ENCODE results near the gene HOXB3.

The HOXB3 gene

DNA sequence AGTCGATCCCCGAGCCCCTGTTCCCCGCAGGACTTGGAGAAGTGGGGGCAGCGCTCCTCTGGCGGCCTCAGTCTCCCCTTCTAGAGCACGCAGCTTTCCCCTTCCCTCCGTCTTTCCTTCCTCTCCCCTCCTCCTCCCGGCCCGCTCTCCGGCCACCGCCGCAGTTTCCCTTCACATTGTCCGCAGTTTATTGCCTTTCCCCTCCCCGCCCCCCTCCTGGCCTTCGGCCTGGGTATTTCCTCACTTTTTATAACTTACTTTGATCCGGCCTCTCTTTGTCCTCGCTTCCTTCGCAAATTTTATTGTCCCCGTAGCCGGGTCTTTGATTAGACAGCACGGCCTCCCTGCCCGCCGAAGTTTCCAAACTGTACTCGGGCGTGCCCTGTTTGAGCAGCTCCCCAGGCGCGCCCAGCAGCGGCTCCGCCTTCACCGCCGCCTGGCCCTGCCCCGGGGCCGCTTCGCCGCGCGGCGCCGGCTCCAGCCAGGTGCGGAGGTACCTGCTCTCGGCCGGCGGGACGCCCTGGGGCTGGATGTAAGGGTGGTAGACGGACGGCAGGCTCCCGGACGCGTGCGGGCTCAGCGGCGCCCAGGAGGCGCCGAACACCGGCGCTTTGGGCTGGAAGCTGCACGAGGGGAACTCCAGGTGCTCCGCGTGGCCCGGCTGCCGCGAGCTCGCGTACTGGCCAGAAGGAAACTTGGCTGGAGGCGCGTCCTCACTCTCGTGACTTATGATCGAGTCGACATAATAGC, 35.6 kb upstream of the HOXB3 start:
- no peak for DNase-seq (ENCODE audit: low read depth)

DNA sequence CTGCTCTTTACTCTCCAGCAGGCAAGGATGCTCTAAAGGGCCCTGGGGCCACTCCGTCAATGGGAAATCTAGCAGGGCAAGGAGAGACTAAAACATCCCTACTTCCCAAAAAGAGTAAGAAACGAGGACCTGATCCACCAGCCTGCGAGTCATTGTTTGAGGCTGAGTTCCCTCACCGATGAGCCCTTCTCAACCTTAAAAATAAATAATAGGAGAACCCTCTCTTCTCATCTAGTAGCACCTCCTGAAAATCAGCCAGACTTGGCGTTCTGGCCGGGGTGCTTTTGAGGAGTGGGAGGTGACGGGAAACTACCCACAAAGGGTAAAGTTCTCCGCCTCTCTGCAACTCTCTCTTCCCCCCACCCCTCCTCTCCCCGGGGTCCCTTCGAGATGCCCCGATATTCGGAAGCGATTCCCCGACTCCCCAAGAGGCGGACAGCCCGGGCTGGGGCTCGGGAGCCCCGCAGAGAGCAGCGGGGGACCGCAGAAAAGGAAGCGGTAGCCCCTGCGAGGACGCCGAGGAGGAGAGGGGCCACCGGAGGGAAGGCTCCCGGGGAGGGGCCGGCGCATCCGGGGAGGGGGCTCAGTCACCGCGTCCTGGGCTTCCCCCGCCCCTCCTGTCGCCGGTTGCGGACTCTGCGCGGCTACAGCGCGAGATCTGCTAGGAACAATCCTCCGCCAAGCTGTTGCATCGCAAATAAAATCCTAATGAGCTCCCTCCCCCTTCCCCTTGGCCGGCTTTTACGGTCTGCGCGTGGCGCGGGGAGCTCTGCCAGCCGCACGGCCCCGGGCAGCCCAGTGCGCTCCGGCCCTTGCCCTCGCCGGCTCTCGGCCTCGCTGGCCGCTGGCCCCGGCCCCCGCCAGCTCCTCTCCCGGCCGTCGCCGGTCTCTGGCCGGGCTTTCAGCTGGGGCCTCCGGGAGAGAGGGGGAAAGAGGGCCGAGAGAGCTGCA, 34.8 kb upstream of the HOXB3 start:
- DNase-seq (ENCODE audit: low read depth): no peak

DNA sequence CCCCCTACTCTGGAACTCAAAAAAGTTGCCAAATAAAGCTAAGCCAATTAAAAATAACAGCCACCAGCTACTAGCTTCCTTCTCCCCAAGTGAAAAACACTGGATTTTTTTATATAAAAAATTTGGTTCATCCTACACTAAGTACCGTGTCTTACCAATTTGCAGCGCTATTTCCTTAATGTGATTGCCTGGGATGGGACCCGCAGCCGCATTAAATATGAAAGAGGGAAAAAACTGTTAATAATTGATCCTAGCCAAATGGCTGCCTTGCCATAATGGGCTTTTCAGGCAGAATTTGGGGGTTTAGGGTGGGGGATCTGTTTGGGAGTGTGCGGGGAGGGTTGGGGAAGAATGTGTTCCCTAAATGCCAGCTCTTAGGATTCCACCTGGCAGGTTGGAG, 34.1 kb upstream of the HOXB3 start:
- no peak for DNase-seq (ENCODE audit: low read depth)

DNA sequence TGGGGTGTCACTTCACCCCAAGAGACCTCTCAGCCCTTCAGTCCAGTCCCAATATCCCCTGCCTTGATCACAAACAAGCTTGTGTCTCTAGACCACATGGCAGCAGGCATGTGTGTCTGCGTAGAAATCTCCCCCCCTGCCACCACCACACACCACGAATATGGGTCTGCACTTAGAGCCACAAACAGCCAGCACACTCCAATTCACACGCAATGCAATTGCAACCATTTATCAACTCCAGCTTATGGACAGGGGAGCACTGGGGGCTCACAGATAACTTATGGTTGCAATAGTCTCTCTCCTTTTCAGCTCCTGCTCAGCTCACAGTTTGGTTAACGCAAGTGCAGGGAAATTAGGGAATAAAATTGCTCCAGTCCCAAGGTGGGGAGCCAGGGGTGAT, 33.5 kb upstream of the HOXB3 start:
- DNase-seq (ENCODE audit: low read depth): no peak

DNA sequence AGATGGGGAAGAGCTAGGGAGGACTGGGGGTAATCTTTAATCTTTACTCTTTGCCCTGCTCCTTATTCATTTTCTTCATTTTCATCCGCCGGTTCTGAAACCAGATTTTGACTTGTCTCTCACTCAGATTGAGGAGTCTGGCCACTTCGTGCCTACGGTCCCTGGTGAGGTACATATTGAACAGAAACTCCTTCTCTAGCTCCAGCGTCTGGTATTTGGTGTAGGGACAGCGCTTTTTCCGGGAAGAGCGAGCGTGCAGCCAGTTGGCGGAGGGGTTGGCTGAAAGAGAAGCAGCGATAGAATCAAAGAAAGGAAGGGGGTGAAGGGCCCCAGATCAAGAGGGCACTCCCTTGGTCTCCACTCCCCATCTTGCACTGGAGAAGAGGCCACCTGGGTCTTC, 32.8 kb upstream of the HOXB3 start:
- no peak for DNase-seq (ENCODE audit: low read depth)

DNA sequence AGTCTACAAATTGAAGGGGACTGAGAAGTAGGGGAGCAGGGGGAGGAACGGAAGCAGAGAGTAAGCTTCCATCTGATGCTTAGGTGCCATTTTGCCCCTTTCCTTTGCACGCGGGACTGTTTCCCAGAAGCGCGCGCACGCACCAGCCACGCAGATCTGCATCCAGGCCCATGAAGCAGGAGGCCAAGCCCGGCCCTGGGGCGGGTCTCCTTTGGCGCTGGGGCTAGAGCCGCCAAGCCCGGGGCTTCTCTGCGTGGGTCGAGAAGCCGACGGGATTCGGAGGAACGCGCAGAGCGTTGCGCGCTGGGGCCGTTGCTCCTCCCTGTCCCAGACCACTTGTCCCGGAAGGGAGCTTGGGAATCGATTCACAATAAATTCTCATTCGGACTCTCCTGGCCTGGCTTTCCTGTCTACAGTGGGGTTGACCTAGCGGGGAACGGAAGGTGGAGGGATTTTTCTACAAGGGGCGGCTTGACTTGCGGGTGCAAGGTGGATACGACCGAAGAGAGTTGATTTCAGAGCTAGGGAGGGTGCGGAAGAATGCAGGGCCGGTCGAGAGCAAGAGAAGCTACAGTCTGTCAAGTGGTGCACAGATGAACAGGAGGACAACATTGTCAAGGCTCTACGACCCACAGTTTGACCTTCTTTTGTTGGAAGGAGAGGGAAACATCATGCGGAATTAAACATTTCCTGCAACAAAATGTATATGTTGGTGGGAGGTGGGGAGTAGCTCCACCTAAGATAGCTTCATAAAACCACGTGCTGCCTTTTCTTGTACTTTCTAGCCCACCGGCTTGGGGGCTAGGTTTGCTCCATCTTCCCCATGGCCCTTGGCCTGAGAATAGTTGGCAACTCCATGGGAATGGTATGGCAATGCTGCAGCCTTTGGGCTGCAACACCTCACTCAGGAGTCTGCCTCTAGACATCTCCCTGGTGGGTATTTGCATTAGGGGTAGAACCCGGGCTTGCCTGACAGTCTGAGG, 31.7 kb upstream of the HOXB3 start:
- DNase-seq (ENCODE audit: low read depth): no peak

DNA sequence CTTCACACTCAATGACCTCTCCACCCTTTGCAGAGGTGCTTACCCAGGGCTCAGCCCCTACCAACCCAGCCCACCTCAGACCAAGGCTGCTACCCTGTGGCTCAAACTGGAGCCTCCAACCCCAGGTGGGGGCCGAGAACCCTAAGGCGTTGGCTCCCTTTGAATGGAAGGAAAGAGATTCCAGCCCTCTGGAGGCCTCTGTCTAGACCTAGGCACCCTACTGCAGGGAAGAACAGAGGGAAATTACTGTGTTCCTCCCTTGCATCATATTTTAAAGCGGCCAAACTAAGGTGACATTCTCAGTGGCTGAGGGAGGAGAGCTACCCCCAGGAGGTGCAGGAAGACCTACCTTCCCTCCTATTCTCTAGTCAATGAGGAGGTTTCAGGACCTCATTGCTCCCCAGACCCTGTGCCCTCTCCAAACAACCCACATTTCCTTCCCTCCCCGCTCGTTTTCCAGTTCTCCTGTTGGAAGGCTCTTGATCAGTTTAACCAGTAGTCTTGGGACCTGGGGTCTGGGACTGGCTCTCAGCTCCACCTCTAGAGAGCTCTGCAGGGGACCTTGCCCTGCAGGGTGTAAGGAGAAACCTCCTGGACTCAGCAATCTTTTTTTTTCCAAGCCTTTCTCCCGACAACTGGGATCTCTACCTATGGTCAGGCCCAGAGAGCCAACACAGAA, 30.6 kb upstream of the HOXB3 start:
- DNase-seq (ENCODE audit: low read depth): no peak

DNA sequence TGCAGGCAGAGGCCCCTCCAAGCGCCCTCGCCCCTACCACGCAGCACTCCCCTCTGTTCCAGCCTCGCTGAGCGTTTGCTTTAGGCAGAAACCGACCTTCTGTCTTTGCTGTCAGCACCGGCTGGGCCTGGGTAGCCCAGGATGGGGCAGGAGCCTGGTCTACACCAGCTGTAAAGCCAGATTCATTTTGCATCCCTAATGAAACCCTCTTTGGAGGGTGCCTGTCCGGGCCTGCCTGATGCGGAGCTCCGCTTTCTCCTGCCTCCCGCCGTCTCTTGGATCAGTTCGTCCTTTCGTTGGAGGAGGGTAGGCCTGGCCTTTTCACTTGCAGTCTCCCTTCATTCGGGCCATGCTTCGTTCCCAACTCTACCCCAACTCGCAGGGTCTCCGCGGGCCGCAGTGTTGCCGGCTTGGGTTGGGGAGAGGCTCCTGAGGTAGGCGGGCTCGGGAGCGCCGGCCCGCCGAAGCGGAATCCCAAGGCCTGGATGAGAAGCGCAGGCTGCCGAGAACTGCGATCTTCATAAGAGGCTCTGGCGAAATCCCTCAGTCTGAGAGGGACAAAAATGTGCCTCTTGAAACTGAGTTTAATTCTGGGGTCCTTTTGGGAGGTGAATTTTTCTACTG, 29.9 kb upstream of the HOXB3 start:
- DNase-seq (ENCODE audit: low read depth): no peak

DNA sequence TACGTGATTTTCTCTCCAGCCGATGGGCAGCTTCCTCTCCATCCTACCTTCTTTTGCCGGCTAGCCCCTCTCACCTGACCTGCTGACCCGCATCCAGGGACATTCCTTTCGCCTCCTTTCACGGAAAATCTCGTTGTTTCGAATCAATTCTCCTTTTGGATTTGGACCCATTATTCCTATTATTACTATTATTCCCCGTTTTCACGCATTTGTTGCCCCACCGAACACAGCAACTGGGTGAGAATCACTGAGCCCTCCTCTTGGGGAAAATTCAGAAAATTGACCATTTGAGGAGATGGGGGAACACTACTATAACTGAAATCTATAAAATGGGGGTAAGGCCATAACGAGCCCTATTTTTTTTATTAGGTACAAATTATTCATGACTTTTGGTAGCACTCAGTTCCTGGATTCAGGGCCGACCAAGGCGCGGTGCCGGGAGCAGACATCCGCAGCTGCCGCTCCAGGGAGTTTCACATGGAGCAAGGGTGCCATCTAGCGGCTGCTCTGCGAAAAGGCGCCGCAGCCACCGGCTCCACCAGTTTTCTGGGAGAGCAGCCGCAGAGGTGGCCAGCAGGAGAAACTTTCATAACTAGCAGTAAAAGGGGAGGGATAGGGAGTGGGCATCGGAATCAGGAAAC, 28.3 kb upstream of the HOXB3 start:
- DNase-seq (ENCODE audit: low read depth): peak; percentile 82

DNA sequence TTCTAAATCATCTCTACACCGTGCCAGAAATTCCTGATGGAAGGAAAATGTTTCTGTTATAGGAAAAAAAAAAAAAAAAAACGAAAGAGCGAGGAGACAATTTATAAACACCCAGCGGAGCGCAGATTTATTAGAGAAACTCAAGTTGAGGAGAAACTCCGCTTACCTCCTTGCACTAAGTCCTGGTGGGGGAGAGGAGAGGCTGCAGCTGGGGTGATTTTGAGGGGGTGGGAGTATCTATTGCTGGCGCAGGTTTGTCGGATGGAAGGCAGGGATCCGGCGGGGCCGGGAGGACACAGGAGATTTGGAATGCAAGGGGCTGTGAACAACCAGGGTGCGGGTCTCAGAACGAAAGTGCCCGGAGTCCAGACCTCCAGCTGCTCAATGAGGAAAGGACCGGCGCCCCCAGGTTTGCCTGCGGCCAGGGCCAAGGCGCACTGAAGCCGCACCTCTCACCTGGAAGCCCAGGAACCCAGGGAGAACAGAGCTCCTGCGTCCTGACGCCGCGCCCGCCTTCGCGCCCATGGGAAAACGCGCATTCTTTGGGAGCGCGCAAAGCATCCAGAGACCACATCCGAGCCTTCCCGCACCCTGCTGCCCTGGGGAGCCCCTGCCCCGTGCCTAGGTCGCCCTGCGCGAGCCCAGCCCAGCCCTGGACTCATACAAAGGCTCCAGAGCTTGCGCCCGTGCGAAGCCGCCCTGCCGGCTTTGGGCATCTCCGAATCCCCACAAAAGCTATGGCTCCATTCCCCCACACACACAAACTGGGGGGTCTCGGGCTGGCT, 27.6 kb upstream of the HOXB3 start:
- DNase-seq (ENCODE audit: low read depth): no peak

DNA sequence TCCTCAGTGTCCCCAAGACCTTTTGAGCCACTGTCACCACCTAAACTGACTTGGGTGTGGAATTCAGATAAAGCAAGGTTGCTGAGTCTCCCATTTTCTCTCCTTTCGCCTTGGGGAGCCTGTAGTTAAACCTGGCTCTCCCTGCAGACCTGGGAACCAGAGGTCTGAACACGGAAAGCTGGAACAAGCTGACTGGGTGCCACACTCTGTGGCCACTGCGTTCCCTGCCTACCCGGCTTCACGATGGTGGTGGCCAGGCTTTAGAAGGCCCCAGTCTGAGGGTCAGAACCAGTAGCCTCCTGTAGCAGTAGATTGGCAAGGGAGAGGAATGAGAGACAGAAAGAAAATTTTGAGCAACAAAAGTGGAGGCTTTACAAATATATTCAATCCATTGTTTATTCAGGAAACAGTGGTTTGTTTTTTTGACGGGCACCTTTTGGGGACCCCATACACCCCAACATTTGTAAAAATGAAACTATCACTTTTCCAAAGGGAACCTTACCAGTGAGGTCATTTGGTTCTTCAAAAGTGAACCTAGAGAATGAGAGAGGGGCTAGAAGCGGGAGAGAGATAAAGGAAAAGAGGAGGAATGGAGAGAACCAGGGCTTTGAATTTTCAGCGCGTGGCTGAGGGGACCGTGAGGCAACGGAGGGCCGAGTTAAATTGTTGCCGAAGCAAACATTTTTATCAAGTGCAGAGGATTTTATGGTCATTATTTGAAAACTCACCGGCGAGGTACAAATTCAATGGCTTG, 26.9 kb upstream of the HOXB3 start:
- no peak for DNase-seq (ENCODE audit: low read depth)

DNA sequence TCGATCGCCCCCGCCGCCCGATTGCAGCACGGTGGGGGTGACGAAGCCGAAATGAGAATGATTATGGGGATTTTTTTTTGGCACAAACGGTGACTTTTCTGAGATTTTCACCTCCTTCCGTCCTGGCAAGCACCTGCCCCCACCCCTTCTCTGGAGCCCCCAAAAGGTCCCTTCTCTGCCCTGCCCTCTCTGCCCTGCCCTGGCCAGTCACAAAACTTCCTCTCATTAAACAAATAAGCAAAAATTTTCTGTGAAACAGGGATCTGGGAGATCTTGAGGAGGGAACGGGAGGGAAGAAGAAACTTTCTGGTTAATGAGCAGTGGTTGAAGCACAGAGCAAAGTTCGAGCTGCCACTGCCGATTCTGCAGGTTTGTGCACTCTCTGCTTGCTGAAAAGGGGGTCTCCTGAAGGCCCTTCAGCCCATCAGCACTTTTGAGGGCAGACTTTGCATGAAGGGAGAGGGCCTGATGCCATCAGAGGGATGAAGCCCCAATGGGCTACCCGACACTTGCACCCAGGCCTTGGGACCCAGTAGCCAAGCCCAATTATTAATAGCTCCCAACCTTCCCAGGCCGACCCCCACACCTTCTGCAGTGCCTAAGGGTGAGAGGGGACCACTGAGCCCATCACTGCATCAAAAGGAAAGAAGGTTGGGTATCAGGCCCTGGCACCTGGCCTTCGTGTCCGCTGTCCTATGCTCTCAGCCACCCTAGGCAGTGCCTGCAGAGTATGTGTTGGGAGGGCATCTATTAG, 26.1 kb upstream of the HOXB3 start:
- no peak for DNase-seq (ENCODE audit: low read depth)

DNA sequence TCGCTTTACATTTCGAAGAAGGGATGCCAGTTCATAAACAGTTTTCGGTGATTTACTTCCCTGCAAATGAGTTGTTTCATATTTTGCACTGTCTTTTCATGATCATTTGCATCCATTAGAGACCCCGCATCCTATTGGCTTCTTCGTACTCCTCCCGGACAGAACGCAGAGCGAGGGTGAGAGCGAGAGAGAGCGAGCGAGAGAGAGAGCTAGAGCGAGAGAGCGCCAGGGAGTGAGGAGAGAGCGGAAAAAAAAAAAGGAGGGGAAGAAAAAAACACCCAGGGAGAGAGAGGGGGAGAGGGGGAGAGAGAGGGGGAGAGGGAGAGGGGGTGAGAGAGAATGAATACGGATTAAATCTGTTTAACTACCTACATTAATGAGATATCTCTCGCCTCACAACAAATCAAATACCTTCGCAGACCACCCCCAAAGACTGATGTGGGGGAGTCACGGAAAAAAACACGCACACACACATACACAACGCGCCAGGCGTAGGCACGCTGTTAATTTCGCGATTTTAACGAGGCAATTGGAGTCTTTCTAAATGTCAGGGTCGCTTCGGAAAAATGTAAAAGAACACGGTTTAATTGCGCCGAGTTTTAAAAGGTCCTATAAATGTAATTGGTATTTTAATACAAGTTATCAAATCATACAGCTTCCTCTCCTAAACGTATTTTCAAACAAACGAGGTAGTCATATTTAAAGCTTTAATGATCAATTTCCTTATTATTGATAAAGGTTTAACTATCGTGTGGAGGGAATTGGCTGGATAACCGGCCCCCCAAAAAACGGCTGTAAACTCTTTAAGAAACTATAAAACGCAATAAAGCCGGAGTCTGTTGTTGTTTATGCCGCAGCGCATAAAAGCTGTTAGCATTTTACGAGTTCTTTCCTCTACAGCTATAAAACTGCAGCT, 25.3 kb upstream of the HOXB3 start, which contains the start of gene HOXB8:
Gene HOXB8 (minus strand): TSS at position 246 of the 916 bp plus-strand sequence. CDS start 588 bp downstream, outside the sequence.
- DNase-seq (ENCODE audit: low read depth): no peak

DNA sequence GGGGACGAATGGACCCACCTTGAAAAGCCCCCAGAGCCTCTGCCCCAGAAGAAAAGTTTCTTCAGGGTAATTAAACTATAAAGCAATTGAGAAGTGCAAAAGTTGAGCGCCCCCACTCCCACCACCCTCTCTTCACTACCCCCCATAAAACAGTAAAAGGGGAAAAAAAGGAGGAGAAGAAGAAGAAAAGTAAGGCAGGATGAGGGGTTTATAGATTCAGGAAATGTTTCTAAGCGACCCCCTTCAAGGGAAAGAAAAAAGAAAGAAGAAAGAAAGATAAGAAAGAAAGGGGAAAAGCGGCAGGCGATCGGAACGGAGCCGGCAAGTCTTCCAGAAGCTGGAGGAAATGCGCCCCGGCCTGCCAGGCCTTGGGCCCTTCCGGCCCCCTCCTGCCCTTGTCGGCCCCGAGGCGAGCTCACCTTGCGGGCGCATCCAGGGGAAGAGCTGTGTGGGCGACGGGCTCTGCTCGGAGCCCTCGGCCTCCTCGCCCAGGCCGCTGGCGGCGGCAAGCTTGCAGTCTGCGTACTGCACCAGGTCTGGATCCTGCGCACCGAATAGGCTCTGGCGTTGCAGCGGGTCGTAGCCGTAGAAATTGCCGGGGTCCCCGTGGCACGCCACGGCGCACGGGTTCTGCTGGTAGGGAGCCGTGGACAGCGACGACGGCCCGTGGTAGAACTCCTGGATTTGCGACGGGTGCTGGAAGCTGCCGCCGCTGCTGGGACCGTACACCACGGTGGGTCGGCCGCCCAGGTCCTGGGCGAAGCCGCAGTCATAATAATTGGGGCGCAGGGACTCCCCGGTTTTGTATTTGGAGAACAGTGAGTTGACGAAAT, 24.0 kb upstream of the HOXB3 start:
- no peak for DNase-seq (ENCODE audit: low read depth)

DNA sequence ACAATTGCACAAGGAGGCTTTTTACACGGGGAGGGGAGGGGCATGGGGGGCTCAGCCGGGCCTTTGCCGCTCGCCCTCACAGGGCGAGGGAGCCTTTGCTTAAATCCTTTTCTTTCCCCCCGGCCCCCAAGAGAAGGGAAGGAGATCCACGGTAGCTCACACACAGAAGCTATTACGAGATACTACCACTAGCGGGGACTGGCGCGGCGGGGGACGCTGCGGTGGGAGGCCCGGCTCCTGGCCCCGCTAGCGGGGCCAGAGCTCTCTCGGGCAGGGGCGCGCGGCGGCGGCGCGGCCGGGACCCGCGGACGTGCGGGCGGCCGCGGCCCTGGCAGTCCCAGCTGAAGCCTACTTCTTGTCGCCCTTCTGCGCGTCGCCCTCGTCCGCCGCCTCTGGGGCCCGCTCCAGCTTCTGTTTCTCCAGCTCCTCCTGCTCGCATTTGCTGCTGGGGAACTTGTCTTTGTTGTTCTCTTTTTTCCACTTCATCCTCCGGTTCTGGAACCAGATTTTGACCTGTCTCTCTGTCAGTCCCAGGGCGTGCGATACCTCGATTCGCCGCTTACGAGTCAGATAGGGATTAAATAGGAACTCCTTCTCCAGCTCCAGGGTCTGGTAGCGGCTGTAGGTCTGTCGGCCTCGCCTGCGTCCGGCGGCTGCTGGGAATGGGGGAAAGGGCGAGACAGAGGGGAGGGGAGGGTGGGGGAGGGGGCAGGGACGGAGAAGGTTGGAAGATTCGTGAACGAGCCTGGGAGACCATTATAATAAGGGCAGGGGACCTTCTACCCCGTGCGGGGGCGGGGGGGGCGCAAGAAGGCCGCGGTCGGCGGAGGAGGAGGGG, 23.0 kb upstream of the HOXB3 start:
- DNase-seq (ENCODE audit: low read depth): peak; percentile 32

Data from activated T-cell treated with anti-CD3 and anti-CD28 coated beads for 1 hour (primary cell).